Caco-2 (cell line): ENCODE measurements around the gene PRKAG2. TPM values are rescaled to one million over a fixed set of nuclear protein-coding genes. Genes with fewer than 3 reads are reported as not detected.

Source experiments
- BruUV-seq: library from RNA; stranded (reverse); fragments of 400-500 nt; replicated peaks from 2 replicates; lab custom pipeline; 2021; lab: Mats Ljungman, UMichigan
- CTCF ChIA-PET: fragments of 300-600 bp; sonication (Branson Sonifier 250); formaldehyde crosslinking; loops from one replicate; lab custom pipeline; 2022; ENCODE audit warnings: antibody characterized with exemption; lab: Charles Lee
- POLR2A ChIA-PET: fragments of 300-600 bp; sonication (Branson Sonifier 250); formaldehyde crosslinking; loops from one replicate; lab custom pipeline; 2022; ENCODE audit warnings: antibody characterized with exemption; lab: Charles Lee
- DNase-seq, 2 experiments: peaks; one replicate each; pipeline versions ENCODE4 v3.0.0 to v3.0.0-alpha.2; 2020 to 2022
- H3K27me3 ChIP-seq: replicated peaks from 2 replicates; pipeline ENCODE4 v1.6.0; 2011; ENCODE audit warnings: low read length; ENCODE audit not compliant: control insufficient read depth, insufficient read depth
- H3K36me3 ChIP-seq: 2 replicates; pipeline ENCODE4 v1.5.1; 2011; ENCODE audit warnings: low read length; ENCODE audit not compliant: control insufficient read depth, insufficient read depth
- H3K4me1 ChIP-seq: fragments of 250-450 bp; sonication (Bioruptor Pico); 2 replicates; pipeline ENCODE4 v1.5.1; 2020; ENCODE audit warnings: mild to moderate bottlenecking
- H3K4me3 ChIP-seq: 2 replicates; pipeline ENCODE4 v1.5.1; 2011; ENCODE audit warnings: low read depth, mild to moderate bottlenecking, control low read depth, low read length
- H3K9me3 ChIP-seq: fragments of 250-450 bp; sonication (Bioruptor Pico); 2 replicates; pipeline ENCODE4 v1.5.1; 2020; ENCODE audit warnings: mild to moderate bottlenecking, moderate library complexity
- H3K27ac Mint-ChIP-seq: one replicate; pipeline ENCODE4 v1.8.0; 2022; ENCODE audit warnings: mixed read lengths; ENCODE audit not compliant: unreplicated experiment
- H3K27me3 Mint-ChIP-seq: one replicate; pipeline ENCODE4 v1.8.0; 2022; ENCODE audit warnings: mixed read lengths; ENCODE audit not compliant: insufficient read depth, unreplicated experiment
- H3K36me3 Mint-ChIP-seq: one replicate; pipeline ENCODE4 v1.8.0; 2022; ENCODE audit warnings: mild to moderate bottlenecking, mixed read lengths; ENCODE audit not compliant: insufficient read depth, unreplicated experiment
- H3K4me1 Mint-ChIP-seq: one replicate; pipeline ENCODE4 v1.8.0; 2022; ENCODE audit warnings: low read depth, mixed read lengths; ENCODE audit not compliant: unreplicated experiment
- H3K4me3 Mint-ChIP-seq: one replicate; pipeline ENCODE4 v1.8.0; 2022; ENCODE audit warnings: mild to moderate bottlenecking, moderate library complexity, mixed read lengths; ENCODE audit not compliant: unreplicated experiment
- H3K9me3 Mint-ChIP-seq: one replicate; pipeline ENCODE4 v1.8.0; 2022; ENCODE audit warnings: mixed read lengths; ENCODE audit not compliant: unreplicated experiment
- CTCF ChIP-seq, 2 experiments: fragments of 200-600 bp in 1 of 2; IDR thresholded peaks; 1 replicate in 1 of 2; 2 replicates in 1 of 2; pipeline versions ENCODE4 v1.5.1 to v1.8.0; 2011 to 2022; ENCODE audit warnings: antibody characterized with exemption in 1 of 2, control low read depth in 1 of 2, inconsistent platforms in 1 of 2, low read depth in 1 of 2, low read length in 1 of 2, mild to moderate bottlenecking in 1 of 2, moderate library complexity in 1 of 2; ENCODE audit not compliant: insufficient read depth in 1 of 2, severe bottlenecking in 1 of 2, unreplicated experiment in 1 of 2
- intact Hi-C: fragments of 100-400 bp; cut with micrococcal nuclease; formaldehyde crosslinking; loops from one replicate; pipeline ENCODE4 v1.10.0; 2022; ENCODE audit not compliant: unreplicated experiment
- total RNA-seq: library from RNA; stranded (reverse); gene quantifications from 2 replicates; pipeline ENCODE4 v1.2.3, GENCODE V29; 2022

PRKAG2 gene
- total RNA-seq, 1 experiment from 2014 or later: 15.9 TPM

- no peak for DNase-seq
- Histone ChIP-seq H3K36me3 (no peaks in the 10 kb centered on the region), H3K27me3 (no peaks in the 10 kb centered on the region), H3K4me3 (no peak overlapping the region), H3K4me1 (peaks cover 6% of the 10 kb centered on the region; the same call in 1 of the 2 replicates), H3K9me3 (peaks cover 11% of the 10 kb centered on the region; the same call in 1 of the 2 replicates)
- CTCF ChIA-PET: interaction anchor here (0.7 to 1.3 kb wide), 6 partner anchors 8 to 117 kb away, joined by 3 to 6 read pairs (median 4); no protein-coding TSS in a partner anchor
- H3K27ac Mint-ChIP-seq: no peak overlapping the region
- no peaks in the 10 kb centered on the region for H3K27me3 Mint-ChIP-seq
- POLR2A ChIA-PET: interaction anchor here (0.6 kb wide), 1 partner anchor 395 kb away, joined by 5 read pairs; the partner anchor contains the start of gene NUB1
- intact Hi-C loops: loop anchor here (1.0 kb wide), 2 partner anchors 9 kb away; no protein-coding TSS in a partner anchor
- BruUV-seq: no TSS peak
- H3K4me3 Mint-ChIP-seq: no peak overlapping the region
- no peak for TF ChIP-seq CTCF (IDR thresholded peaks at IDR 0.05; ENCODE audit: insufficient read depth in 1 of 2, low read depth in 1 of 2, low read length in 1 of 2, severe bottlenecking in 1 of 2, unreplicated experiment in 1 of 2)
- no peaks in the 10 kb centered on the region for H3K9me3 Mint-ChIP-seq
- no peaks in the 10 kb centered on the region for H3K36me3 Mint-ChIP-seq
- no peaks in the 10 kb centered on the region for H3K4me1 Mint-ChIP-seq
These were observed 141.0 kb downstream of the PRKAG2 start for GRCh38 chr7:151735851-151736402.

DNA sequence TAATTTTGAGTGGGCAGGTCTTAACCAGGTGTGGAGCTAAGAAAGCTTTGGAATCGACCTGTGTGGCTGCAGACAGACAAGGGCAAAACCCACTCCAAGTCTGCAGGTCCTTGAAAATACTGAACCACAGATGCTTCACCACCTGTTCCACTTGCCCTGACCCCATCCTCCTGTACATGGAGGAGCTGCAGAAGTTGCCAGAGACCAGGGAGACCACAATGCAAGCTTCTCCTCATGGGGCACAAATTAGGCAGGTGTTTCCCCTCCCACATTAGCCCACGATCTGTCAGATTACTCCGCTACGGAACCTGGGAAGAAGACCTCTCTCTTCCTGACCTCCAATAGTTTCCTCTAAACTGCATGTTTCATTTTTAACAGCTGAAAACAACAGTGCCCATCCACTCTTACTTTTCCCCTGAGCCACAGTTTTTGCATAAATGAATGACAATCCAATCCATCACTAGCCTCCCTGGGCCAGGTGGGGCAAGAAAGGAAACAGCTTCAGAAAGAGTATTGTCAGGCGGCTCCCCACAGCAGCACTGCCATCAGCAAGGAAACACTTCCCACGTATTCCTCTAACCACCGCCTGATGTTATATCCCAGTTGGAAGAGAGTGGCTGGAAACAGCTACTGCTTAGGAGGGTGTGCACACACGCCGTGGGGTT is 141.6 kb downstream of the PRKAG2 start:
- POLR2A ChIA-PET: no interaction called here
- H3K4me3 Mint-ChIP-seq: no peak overlapping the region
- Histone ChIP-seq H3K9me3 (peaks cover 11% of the 10 kb centered on the region; the same call in 1 of the 2 replicates), H3K36me3 (no peaks in the 10 kb centered on the region), H3K4me1 (peaks cover 6% of the 10 kb centered on the region; the same call in 1 of the 2 replicates), H3K4me3 (no peak overlapping the region), H3K27me3 (no peaks in the 10 kb centered on the region)
- H3K4me1 Mint-ChIP-seq: no peaks in the 10 kb centered on the region
- intact Hi-C loops: no loop called here
- no peak for DNase-seq
- BruUV-seq: no TSS peak
- H3K36me3 Mint-ChIP-seq: no peaks in the 10 kb centered on the region
- TF ChIP-seq CTCF (IDR thresholded peaks at IDR 0.05; ENCODE audit: insufficient read depth in 1 of 2, low read depth in 1 of 2, low read length in 1 of 2, severe bottlenecking in 1 of 2, unreplicated experiment in 1 of 2): no peak
- H3K27me3 Mint-ChIP-seq: no peaks in the 10 kb centered on the region
- CTCF ChIA-PET: interaction anchor here (0.7 to 1.0 kb wide), 2 partner anchors 103 to 118 kb away, joined by 3 read pairs; no protein-coding TSS in a partner anchor
- H3K9me3 Mint-ChIP-seq: no peaks in the 10 kb centered on the region
- no peak overlapping the region for H3K27ac Mint-ChIP-seq

DNA sequence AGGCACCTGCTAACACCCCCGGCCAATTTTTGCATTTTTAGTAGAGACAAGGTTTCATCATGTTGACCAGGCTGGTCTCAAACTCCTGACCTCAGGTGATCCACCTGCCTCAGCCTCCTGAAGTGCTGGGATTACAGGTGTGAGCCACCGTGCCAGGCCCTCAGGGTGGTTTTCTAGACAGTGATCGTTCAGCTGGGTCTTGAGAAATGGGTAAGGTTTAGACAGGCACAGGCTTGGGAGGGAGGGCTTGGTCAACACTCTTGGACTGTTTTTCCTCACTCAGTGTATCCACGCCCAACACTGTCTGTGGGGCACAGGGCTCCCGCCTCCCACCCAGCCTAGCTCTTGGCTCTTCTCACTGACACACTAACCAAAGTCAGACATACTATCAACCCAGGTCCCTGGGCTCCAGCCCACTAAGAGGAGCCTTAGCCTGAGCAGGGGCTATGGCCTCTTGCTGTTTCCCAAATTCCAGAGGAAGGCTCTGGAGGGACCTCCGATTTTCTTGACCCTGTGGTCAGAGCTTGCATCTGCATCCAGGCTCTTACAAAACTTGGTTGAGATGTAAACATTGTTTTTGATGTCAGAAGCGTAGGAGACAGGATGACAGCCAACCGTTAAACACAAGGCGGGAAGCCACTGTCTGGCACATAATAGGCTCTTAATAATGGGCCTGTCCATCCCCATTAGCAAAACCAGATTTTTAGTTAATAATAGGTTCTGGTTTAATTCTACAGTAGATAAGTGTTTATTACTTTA is 143.9 kb downstream of the PRKAG2 start:
- DNase-seq: no peak
- intact Hi-C loops: no loop called here
- Histone ChIP-seq H3K9me3 (no peaks in the 10 kb centered on the region), H3K27me3 (no peaks in the 10 kb centered on the region), H3K4me3 (no peak overlapping the region), H3K4me1 (peaks cover 10% of the 10 kb centered on the region), H3K36me3 (no peaks in the 10 kb centered on the region)
- no peak overlapping the region for H3K27ac Mint-ChIP-seq
- H3K4me1 Mint-ChIP-seq: peaks cover 7% of the 10 kb centered on the region
- no peaks in the 10 kb centered on the region for H3K9me3 Mint-ChIP-seq
- BruUV-seq: no TSS peak
- TF ChIP-seq CTCF (IDR thresholded peaks at IDR 0.05; ENCODE audit: insufficient read depth in 1 of 2, low read depth in 1 of 2, low read length in 1 of 2, severe bottlenecking in 1 of 2, unreplicated experiment in 1 of 2): no peak
- ChIA-PET POLR2A (no interaction called here), CTCF (no interaction called here)
- no peaks in the 10 kb centered on the region for H3K27me3 Mint-ChIP-seq
- no peak overlapping the region for H3K4me3 Mint-ChIP-seq
- H3K36me3 Mint-ChIP-seq: no peaks in the 10 kb centered on the region
